Airway epithelial cell (primary cell): ENCODE data around the gene SACM1L. TPM values are rescaled to one million over a fixed set of nuclear protein-coding genes. Genes with fewer than 3 reads are reported as not detected.

ENCODE experiments used
- total RNA-seq: library from RNA; depleted of rRNA; stranded (reverse); fragments of >200 nt; gene quantifications from 2 replicates; pipeline ENCODE4 v1.2.3, GENCODE V29; 2015

SACM1L gene, protein sequence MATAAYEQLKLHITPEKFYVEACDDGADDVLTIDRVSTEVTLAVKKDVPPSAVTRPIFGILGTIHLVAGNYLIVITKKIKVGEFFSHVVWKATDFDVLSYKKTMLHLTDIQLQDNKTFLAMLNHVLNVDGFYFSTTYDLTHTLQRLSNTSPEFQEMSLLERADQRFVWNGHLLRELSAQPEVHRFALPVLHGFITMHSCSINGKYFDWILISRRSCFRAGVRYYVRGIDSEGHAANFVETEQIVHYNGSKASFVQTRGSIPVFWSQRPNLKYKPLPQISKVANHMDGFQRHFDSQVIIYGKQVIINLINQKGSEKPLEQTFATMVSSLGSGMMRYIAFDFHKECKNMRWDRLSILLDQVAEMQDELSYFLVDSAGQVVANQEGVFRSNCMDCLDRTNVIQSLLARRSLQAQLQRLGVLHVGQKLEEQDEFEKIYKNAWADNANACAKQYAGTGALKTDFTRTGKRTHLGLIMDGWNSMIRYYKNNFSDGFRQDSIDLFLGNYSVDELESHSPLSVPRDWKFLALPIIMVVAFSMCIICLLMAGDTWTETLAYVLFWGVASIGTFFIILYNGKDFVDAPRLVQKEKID
- 17.3 and 42.1 TPM in 2 replicates for total RNA-seq

DNA sequence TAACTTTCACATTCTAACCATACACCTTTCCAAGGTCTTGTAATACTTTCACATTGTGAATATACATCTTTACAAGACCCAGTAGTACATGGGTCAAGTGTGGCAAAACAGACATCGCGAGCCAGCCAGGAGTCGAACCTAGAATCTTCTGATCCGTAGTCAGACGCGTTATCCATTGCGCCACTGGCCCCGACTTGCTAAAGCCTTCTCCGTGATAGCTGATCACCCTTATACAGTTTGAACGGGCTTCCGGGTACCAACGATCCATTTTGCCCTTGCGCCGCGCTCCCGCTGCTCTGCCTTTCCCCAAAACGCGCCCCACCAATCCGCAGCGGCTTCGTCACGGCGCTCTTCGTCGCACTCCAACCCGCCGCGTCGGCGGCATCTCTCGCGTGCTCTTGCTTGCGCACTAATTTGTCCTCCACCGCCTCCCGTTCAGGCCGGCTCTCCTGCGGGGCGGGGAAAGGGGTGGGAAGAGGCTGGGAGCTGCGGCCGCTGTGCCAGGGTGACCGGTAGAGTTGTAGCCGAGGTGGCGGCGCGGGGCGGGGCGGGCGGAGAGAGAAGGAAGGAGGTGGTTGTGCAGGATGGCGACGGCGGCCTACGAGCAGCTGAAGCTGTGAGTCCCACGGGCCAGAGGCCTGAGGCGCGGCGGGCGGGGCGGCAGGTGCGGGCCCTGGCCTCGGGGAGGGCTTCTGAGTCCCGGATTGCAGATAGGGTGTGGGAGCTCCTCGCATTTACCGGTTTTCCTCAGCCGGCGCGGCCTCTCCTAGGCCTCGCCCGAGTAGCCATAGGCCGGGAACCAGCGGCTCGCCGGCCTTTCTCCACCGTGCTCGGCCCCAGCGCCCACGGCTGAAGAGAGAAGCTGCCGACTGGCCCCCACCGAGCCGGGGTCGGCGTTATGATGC, at the start of gene SACM1L:
Gene SACM1L (plus strand): TSS at position 515 of the 905 bp plus-strand sequence. CDS start 70 bp downstream, at position 585.

Other genes starting within 250 kb of the SACM1L start
- 11.4 TPM in 2 replicates for gene LIMD1, start 94.6 kb upstream of the SACM1L start, total RNA-seq
- gene SLC6A20, start 107.1 kb downstream of the SACM1L start, total RNA-seq = not detected in 2 replicates
- gene LZTFL1, start 152.7 kb downstream of the SACM1L start, total RNA-seq = 4.1 and 5.0 TPM in 2 replicates
- gene CCR9, start 197.1 kb downstream of the SACM1L start, total RNA-seq = not detected in 2 replicates